Karpas-422 (cell line): Measurements from ENCODE around the gene ADAM22. TPM values are rescaled to one million over a fixed set of nuclear protein-coding genes. Genes with fewer than 3 reads are reported as not detected.
A peak's percentile ranks its signal among the peaks of the same experiment; 100 is the strongest.

Experiments
- DNase-seq: peaks from one replicate; pipeline ENCODE4 v3.0.0-alpha.2; 2015
- H2AFZ ChIP-seq: fragments of 200-600 bp; sonication (generic); 2 replicates; pipeline ENCODE4 v1.6.1; 2014; ENCODE audit warnings: antibody characterized with exemption, low read length, mixed read lengths
- H3K27ac ChIP-seq: fragments of 200-600 bp; sonication (generic); 2 replicates; pipeline ENCODE4 v1.5.1; 2014; ENCODE audit warnings: mild to moderate bottlenecking, low read length, moderate library complexity
- H3K27me3 ChIP-seq: fragments of 200-600 bp; sonication (generic); 2 replicates; pipeline ENCODE4 v1.6.1; 2014; ENCODE audit warnings: low read length, mixed read lengths
- H3K36me3 ChIP-seq: fragments of 200-600 bp; sonication (generic); 2 replicates; pipeline ENCODE4 v1.6.1; 2014; ENCODE audit warnings: low read length, mixed read lengths; ENCODE audit not compliant: insufficient read depth
- H3K4me1 ChIP-seq: fragments of 200-600 bp; sonication (generic); 2 replicates; pipeline ENCODE4 v1.6.1; 2014; ENCODE audit warnings: mild to moderate bottlenecking, low read length, mixed read lengths
- H3K4me2 ChIP-seq: fragments of 200-600 bp; sonication (generic); 2 replicates; pipeline ENCODE4 v1.6.1; 2014; ENCODE audit warnings: low read length, low read depth, mild to moderate bottlenecking; ENCODE audit not compliant: poor library complexity, severe bottlenecking
- H3K4me3 ChIP-seq: fragments of 200-600 bp; sonication (generic); 2 replicates; pipeline ENCODE4 v1.5.1; 2014; ENCODE audit warnings: mild to moderate bottlenecking, antibody characterized with exemption, low read length, mixed read lengths
- H3K79me2 ChIP-seq: fragments of 200-600 bp; sonication (generic); 2 replicates; pipeline ENCODE4 v1.6.1; 2014; ENCODE audit warnings: mild to moderate bottlenecking, low read length, mixed read lengths
- H3K9ac ChIP-seq: fragments of 200-600 bp; sonication (generic); 2 replicates; pipeline ENCODE4 v1.6.0; 2014; ENCODE audit warnings: low read length
- H3K9me2 ChIP-seq: fragments of 200-600 bp; sonication (generic), shearing (Covaris generic); replicated peaks from 2 replicates; pipeline ENCODE4 v1.6.0; 2014; ENCODE audit warnings: mild to moderate bottlenecking, low read length, moderate library complexity; ENCODE audit not compliant: insufficient read depth
- H3K9me3 ChIP-seq: fragments of 300-700, 200-600 bp; sonication (generic); 2 replicates; pipeline ENCODE4 v1.6.1; 2014; ENCODE audit warnings: low read length, mixed read lengths
- H4K20me1 ChIP-seq: fragments of 200-600 bp; sonication (generic); 2 replicates; pipeline ENCODE4 v1.6.1; 2014; ENCODE audit warnings: mild to moderate bottlenecking, antibody characterized with exemption, low read length, low read depth; ENCODE audit not compliant: insufficient read depth
- total RNA-seq: library from RNA; depleted of rRNA; stranded (reverse); fragments of >200 nt; shearing (Covaris generic); gene quantifications from 2 replicates; pipeline ENCODE4 v1.2.3, GENCODE V29; 2014; ENCODE audit warnings: low replicate concordance; rRNA removed

Gene ADAM22
- total RNA-seq, 1 experiment from 2014 or later = 6.1 TPM

DNA sequence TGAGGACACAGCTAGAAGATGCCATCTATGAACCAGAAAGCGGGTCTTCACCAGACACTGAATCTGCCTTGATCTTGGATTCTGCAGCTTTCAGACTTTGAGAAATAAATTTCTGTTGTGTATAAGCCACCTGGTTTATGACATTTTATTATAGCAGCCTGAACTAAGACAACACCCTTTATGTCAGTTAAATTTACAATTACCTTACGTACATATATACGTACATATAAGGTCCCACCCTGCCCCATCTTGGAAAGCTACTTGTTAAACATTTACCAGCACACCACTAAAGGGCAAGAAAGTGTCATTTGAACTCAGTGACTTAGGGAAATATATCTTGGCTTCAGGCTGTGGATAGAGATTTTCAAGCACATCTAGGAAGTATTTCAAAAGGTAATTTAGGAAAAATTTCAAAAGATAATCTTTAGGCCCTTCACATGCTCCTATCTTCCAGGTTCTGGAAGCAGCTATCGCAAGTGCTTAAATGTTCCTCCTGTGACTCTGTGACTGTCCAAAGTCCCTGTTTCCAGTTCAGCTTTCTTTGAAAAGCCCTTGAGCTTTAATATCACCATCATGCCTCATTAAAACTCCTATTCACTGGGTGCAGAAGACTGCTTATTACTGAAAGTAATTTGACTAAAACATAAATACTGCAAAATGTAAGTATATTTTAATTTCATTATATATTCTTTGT lies 295.4 kb downstream of the ADAM22 start:
- Histone ChIP-seq H3K9me3 (no peaks in the 10 kb centered on the region; the same call in 1 of the 2 replicates), H3K27ac (no peak overlapping the region), H3K4me2 (no peak overlapping the region), H2AFZ (no peak overlapping the region), H3K9ac (no peak overlapping the region), H3K79me2 (no peaks in the 10 kb centered on the region), H3K36me3 (no peaks in the 10 kb centered on the region), H3K4me3 (no peak overlapping the region), H3K27me3 (no peaks in the 10 kb centered on the region), H3K4me1 (no peaks in the 10 kb centered on the region), H3K9me2 (no peaks in the 10 kb centered on the region), H4K20me1 (no peaks in the 10 kb centered on the region)
- DNase-seq = no peak

DNA sequence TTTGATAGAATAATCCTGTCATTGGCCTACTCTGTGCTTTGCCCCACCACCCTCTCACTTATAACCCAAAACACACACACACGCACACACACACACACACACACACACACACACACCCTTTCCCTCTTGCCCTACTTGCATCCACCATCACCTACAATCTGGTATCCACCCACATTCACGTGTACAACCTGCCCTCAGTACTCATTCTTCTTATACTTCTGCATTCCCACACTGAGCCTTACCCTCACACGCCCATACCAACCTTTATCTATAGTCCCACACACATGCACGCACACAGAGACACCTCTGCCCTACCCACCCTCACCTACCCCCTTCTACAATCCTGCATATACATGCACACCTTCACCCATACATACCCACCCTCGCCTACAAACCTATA lies 296.6 kb downstream of the ADAM22 start:
- Histone ChIP-seq H3K27ac (no peak overlapping the region), H3K4me2 (no peak overlapping the region), H3K9ac (no peak overlapping the region), H3K4me1 (no peaks in the 10 kb centered on the region), H3K4me3 (no peak overlapping the region), H3K36me3 (no peaks in the 10 kb centered on the region), H4K20me1 (no peaks in the 10 kb centered on the region), H3K9me3 (no peaks in the 10 kb centered on the region; the same call in 1 of the 2 replicates), H2AFZ (no peak overlapping the region), H3K79me2 (no peaks in the 10 kb centered on the region), H3K27me3 (no peaks in the 10 kb centered on the region), H3K9me2 (no peaks in the 10 kb centered on the region)
- no peak for DNase-seq

DNA sequence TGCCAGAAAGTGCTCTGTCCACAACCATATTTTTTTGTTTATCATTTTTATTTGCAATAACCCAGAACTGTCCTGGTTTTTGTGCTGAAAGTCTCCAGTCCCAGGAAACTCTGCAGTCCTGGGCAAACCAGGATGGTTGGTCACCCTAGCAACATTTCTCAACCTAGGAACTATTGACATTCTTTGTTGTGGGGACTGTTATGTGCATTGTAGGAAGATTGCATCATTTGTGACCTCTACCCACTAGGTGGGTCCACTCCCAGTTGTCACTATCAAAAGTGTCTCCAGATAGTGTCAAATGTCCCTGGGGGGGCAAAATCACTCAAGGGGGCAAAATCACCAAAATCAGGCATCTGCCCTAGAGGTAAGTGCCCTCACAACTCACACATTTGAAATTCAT lies 299.8 kb downstream of the ADAM22 start:
- Histone ChIP-seq H3K27me3 (no peaks in the 10 kb centered on the region), H3K9me2 (no peaks in the 10 kb centered on the region), H3K9me3 (no peaks in the 10 kb centered on the region), H3K27ac (no peak overlapping the region), H3K36me3 (no peaks in the 10 kb centered on the region), H2AFZ (no peak overlapping the region), H3K4me3 (no peak overlapping the region), H3K79me2 (no peaks in the 10 kb centered on the region), H4K20me1 (no peaks in the 10 kb centered on the region), H3K9ac (no peak overlapping the region), H3K4me2 (no peak overlapping the region), H3K4me1 (no peaks in the 10 kb centered on the region)
- DNase-seq = no peak

DNA sequence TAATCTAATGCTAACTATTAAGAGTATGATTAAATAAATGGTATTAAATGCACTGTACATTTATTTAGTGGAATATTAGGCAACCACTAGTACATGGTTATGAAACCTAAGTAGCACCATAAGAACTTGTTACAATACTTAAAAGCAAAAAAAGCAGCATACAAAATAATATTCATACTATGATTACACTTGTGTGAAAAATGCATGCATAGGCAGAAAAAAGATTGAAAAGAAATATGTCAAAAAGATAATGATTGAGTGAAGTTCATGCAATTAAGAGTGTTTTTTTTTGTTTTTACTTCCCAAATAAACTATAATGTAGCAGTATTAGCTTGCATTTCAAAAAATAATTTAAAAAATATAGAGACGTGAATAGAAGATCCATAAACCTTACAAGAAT lies 305.8 kb downstream of the ADAM22 start:
- H2AFZ ChIP-seq = no peak overlapping the region
- DNase-seq = no peak
- no peaks in the 10 kb centered on the region for H3K79me2 ChIP-seq
- no peak overlapping the region for H3K27ac ChIP-seq
- H3K9ac ChIP-seq = no peak overlapping the region
- H3K4me1 ChIP-seq = no peaks in the 10 kb centered on the region
- no peaks in the 10 kb centered on the region for H3K9me2 ChIP-seq
- no peaks in the 10 kb centered on the region for H4K20me1 ChIP-seq
- H3K9me3 ChIP-seq = no peaks in the 10 kb centered on the region
- H3K4me2 ChIP-seq = no peak overlapping the region
- H3K36me3 ChIP-seq = no peaks in the 10 kb centered on the region
- no peak overlapping the region for H3K4me3 ChIP-seq
- no peaks in the 10 kb centered on the region for H3K27me3 ChIP-seq

DNA sequence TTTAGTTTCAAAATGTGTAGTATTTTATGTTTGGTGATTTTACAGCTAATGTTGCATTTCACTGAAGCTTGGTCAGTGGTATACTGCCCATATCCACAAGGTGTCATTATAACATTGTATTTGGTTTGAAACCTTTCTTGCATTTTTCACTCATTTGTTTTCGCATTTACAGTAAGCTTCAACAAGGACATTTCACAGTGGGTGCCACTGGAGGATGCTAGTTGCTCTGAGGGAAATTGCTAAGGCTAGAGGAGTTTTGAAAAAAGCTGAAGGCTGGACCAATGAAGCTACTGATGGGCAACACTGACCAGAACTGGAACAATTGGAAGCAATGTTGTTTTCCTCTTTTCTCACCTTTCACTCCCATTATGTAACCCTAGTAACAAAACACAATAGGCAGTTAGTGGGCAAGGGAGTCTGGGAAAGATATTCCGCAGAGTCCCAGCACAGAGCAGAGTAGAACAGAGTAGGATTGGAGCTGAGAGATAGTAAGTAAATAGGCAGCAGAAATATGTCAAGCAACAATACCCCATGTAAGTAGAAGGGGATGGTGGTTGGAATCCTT lies 309.4 kb downstream of the ADAM22 start:
- no peak overlapping the region for H2AFZ ChIP-seq
- H3K9me2 ChIP-seq = no peaks in the 10 kb centered on the region
- no peaks in the 10 kb centered on the region for H3K79me2 ChIP-seq
- H3K27me3 ChIP-seq = no peaks in the 10 kb centered on the region
- H3K9ac ChIP-seq = no peak overlapping the region
- no peak overlapping the region for H3K4me2 ChIP-seq
- H3K27ac ChIP-seq = no peak overlapping the region
- peak; percentile 68 for DNase-seq
- H4K20me1 ChIP-seq = no peaks in the 10 kb centered on the region
- H3K4me1 ChIP-seq = no peaks in the 10 kb centered on the region
- H3K4me3 ChIP-seq = no peak overlapping the region
- no peaks in the 10 kb centered on the region for H3K36me3 ChIP-seq
- H3K9me3 ChIP-seq = no peaks in the 10 kb centered on the region

DNA sequence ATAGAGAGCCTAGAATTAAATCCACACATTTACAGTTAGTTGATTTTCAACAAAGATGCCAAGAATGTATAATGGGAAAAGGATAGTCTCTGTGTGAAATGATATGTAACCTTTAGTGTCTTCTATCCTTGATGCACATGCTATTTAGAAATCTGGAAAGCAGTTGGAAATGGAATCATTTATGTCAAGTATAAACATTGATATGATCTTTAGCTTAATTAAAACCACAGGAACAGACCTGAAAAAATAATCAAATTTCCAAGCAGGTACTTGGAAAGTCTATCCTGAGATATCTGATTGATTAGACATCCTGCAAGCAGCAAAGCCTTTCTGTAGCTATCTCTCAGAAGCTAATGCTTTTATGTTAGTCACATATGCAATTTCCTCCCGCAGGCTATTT lies 310.2 kb downstream of the ADAM22 start:
- Histone ChIP-seq H3K4me1 (no peaks in the 10 kb centered on the region), H3K4me3 (no peak overlapping the region), H2AFZ (no peak overlapping the region), H3K9me2 (no peaks in the 10 kb centered on the region), H3K79me2 (no peaks in the 10 kb centered on the region), H3K9ac (no peak overlapping the region), H3K4me2 (no peak overlapping the region), H3K9me3 (no peaks in the 10 kb centered on the region), H3K36me3 (no peaks in the 10 kb centered on the region), H4K20me1 (no peaks in the 10 kb centered on the region), H3K27ac (no peak overlapping the region), H3K27me3 (no peaks in the 10 kb centered on the region)
- no peak for DNase-seq

Other genes starting within 250 kb of the ADAM22 start
- 7.8 and 54.0 TPM in 2 replicates for gene SLC25A40, start 57.9 kb upstream of the ADAM22 start, total RNA-seq
- 61.3 and 70.7 TPM in 2 replicates for gene DBF4, start 57.8 kb upstream of the ADAM22 start, total RNA-seq